ENCODE data around the gene RPL38.

- TF ChIP-seq, protein P1, sequence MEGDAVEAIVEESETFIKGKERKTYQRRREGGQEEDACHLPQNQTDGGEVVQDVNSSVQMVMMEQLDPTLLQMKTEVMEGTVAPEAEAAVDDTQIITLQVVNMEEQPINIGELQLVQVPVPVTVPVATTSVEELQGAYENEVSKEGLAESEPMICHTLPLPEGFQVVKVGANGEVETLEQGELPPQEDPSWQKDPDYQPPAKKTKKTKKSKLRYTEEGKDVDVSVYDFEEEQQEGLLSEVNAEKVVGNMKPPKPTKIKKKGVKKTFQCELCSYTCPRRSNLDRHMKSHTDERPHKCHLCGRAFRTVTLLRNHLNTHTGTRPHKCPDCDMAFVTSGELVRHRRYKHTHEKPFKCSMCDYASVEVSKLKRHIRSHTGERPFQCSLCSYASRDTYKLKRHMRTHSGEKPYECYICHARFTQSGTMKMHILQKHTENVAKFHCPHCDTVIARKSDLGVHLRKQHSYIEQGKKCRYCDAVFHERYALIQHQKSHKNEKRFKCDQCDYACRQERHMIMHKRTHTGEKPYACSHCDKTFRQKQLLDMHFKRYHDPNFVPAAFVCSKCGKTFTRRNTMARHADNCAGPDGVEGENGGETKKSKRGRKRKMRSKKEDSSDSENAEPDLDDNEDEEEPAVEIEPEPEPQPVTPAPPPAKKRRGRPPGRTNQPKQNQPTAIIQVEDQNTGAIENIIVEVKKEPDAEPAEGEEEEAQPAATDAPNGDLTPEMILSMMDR (IDR thresholded peaks at IDR 0.05; ENCODE audit: insufficient read depth, low read depth, low read length), result no peak
- TF ChIP-seq EZH2 (IDR thresholded peaks at IDR 0.05; ENCODE audit: insufficient read depth, low read length), result no peak
Observed at GRCh38 chr17:74215342-74215727, 11.9 kb downstream of the RPL38 start.
